GM18951 (cell line): ENCODE data around the gene FKBP15.
A peak's percentile ranks its signal among the peaks of the same experiment; 100 is the strongest.
"Not testable (repeated sequence)": the region's sequence is repeated elsewhere in the genome, so short reads cannot be mapped to it uniquely, and the experiment has no call there.

Experiments
- POLR2A ChIP-seq: IDR thresholded peaks from 4 replicates; pipeline ENCODE4 v1.6.1; 2011; ENCODE audit warnings: mild to moderate bottlenecking; ENCODE audit not compliant: insufficient read length, insufficient read depth; ENCODE audit errors: extremely low read depth
- in situ Hi-C: fragments of 300-500 bp; cut with MboI; formaldehyde crosslinking; loops from one replicate; pipeline ENCODE4 v1.12.0; 2022; ENCODE audit warnings: low sequenced_read_pairs, mixed read lengths, inconsistent platforms; ENCODE audit not compliant: unreplicated experiment

The FKBP15 gene, protein sequence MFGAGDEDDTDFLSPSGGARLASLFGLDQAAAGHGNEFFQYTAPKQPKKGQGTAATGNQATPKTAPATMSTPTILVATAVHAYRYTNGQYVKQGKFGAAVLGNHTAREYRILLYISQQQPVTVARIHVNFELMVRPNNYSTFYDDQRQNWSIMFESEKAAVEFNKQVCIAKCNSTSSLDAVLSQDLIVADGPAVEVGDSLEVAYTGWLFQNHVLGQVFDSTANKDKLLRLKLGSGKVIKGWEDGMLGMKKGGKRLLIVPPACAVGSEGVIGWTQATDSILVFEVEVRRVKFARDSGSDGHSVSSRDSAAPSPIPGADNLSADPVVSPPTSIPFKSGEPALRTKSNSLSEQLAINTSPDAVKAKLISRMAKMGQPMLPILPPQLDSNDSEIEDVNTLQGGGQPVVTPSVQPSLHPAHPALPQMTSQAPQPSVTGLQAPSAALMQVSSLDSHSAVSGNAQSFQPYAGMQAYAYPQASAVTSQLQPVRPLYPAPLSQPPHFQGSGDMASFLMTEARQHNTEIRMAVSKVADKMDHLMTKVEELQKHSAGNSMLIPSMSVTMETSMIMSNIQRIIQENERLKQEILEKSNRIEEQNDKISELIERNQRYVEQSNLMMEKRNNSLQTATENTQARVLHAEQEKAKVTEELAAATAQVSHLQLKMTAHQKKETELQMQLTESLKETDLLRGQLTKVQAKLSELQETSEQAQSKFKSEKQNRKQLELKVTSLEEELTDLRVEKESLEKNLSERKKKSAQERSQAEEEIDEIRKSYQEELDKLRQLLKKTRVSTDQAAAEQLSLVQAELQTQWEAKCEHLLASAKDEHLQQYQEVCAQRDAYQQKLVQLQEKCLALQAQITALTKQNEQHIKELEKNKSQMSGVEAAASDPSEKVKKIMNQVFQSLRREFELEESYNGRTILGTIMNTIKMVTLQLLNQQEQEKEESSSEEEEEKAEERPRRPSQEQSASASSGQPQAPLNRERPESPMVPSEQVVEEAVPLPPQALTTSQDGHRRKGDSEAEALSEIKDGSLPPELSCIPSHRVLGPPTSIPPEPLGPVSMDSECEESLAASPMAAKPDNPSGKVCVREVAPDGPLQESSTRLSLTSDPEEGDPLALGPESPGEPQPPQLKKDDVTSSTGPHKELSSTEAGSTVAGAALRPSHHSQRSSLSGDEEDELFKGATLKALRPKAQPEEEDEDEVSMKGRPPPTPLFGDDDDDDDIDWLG

DNA sequence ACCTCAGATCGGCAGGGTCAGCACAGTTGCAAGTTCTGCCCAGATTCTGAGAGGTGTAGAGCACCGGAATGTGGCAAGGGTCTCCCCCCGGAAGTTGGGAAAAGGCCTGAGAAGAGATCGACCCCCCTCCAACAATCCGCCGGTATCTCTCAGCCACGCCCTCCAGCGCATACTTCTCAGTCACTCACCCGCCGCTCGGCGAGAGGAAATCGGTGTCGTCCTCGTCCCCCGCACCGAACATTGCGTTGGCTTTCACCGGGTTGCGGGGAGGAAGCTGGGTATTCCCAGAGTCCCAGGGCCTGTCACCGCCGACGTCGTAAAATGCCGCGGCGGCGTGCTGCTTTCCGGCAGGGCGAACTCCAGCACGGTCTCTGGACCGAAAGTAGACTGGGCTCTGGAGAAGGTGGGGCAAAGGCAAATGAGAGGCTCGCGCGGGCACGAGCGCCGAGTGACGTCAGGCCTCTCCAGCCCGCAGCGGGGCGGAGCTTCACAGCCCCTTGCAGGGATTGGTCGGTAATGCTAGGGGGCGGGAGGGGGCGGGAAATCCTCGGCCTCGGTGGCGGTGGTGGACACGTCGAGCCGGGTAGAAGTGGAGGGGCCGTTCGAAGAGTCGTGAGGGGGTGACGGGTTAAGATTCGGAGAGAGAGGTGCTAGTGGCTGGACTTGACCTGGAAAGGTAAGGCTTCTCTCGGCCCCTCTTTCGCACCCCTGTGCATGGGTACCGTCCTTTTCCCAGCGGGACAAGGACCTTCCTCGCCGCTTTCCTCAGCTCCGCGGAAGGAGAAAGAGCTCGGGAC, at the start of gene FKBP15, which contains the start of gene SLC31A1:
FKBP15 (minus strand) TSS at position 275 of the 797 bp plus-strand sequence; CDS start at position 241, 34 bp downstream.
SLC31A1 (plus strand) TSS at position 542 of the 797 bp plus-strand sequence. CDS start 34,605 bp downstream, outside the sequence.
- TF ChIP-seq POLR2A = peak; percentile 76
- in situ Hi-C loops = no loop called here

DNA sequence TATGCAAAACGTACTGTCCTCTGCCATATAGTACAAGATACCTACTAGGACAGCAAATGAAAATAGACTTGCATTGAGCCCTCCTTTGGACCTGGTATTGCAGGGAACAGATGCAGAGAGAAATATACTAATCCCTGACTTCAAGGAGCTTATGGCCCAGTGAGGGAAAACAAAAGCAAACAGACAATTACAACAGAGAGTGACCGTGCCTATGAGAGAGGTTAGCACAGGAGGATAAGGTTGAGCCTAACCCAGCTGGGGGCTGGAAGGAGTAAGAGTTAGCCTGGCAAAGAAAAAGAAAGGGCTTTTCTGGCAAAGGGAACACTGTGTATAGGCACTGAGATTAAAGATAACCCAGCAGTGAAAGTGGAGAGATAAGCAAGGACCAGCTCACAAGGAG, 48.8 kb upstream of the FKBP15 start:
- TF ChIP-seq POLR2A = no peak

DNA sequence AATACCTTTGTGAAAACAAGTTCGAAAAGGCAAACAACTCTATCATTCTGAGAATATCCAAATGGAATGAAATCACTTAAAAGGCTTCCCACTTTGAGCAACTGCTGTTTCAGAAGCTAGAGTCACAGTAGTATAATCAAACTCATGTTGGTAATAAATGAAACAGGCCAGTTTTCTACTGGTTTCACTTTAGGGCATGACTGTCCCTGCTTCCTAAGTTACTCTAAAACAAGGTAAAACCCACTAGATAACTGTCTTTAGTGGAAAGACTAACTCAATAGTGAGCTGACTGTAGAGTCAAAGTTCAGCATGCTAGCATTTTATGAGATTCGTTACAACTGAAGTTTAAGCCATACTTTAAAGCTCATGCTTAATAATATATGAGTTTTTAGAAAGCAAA, 48.3 kb upstream of the FKBP15 start:
- in situ Hi-C loops = no loop called here
- TF ChIP-seq POLR2A = no peak

More for the DNA sequence above, 48.8 kb upstream of the FKBP15 start:
- in situ Hi-C loops = no loop called here

DNA sequence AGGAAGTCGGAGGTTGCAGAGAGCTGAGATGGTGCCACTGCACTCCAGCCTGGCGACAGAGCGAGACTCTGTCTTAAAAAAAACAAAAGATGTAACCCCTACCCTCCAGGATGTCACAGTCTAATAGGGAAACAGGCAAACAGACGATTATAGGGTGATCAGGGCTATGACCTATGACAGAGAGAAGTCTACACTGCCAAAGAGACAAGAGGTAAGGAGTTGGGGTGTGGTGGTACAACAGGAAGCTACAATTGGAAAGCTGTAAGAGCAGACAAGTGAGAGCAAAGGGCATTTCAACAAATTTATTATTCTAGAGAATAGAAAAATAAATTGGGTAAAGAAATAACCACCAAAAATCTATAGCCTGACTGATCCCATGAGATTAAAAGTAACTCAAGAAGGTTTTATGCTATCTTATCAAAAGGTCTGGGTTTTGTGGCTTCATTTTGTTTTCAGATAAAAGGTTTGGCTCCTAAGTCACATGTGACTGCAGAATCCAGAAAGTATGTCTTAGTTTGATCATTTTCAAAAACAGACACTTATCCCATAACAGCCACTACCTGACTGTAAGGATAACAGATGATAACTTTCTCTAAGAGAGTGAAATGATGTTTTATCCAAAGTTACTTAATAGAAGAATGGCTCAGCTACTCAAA, 47.0 kb upstream of the FKBP15 start:
- TF ChIP-seq POLR2A = no peak
- in situ Hi-C loops = no loop called here

DNA sequence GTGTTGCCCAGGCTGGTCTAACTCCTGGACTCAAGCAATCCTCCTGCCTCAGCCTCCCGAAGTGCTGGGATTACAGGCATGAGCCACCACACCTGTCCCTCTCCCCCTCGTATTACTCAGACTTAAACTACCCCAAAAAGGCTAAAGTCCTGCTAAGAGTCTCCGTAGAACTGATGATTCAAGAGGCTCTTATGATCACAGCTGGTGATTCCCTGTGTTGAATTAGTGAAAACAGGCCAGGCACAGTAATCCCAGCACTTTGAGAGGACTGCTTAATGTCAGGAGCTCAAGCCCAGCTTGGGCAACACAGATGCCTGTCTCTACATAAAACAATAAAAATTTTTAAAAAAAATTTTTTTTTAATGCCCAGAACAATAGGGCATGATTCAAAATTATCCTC, 45.1 kb upstream of the FKBP15 start:
- TF ChIP-seq POLR2A = no peak
- in situ Hi-C loops = no loop called here

DNA sequence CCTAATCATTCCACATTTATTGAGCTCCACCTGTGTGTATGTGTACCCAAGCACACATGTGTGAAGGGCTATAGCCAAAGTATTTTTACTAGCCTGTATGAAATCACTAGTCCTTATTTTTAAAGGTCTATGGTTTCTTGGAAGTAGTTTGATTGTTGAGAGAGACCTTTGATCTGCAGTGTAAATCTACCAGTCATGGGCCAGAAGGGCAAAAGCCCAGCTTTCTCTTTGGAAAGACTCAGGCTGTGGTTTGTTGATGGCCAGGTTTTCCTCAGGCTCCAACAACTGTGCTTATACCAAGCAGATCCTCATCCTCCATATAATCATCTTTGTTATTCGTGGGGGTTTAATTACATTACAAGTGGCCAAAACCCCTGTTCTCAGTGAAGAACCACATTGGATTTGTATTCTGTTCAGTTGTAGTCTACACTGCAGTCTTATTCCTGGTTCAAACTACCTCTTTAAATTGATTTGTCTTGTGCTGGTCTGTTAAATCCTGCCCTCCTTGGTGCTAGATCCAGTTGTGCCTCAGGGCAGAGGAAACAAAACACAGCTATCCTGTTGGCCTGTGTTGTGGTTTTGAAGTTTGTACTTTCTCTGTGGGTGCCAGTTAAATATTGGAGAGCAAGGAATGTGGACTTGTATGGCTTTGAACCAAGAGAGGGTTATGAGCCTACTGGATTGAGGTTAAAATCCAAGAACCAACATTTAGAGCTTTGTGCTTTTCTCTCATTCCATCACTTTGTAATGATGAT, 41.0 kb upstream of the FKBP15 start:
- in situ Hi-C loops = no loop called here
- TF ChIP-seq POLR2A = no peak

DNA sequence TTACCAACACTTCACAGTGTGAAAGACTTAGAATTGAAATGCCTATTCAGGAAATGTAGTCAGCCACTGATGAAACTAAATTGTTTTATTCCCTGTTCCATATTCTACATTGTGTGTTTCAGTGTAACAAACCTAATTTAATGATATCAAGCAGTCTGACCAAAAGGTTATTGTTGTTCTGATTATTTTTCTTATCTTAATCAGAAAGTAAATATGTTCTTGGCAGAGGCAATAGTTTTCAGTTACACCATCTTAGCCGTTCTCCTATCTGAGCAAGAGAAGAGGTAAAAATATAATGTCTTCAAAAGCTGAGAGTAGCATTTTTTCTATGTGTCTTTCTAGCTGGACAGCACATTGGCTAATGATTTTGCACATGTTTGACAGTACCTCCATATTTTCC, 37.2 kb upstream of the FKBP15 start:
- in situ Hi-C loops = no loop called here
- TF ChIP-seq POLR2A = no peak

DNA sequence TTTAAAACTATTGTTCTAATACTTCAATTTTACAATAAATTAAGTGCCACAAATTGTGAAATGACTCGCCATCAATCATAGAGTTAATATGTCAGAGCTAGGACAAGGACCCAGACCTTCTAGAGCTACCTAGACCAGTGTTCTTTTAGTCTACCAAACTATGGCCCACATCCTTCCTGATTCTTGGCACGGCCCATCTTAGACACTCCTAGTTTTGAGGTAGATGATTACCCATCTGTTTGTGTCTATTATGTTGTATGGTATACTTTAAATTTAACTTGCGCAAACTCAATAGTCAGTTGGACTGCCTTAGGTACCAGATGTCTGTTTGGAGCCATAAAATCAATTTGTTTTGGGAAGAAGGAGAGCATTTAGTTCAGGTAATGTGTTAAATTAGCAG, 36.8 kb upstream of the FKBP15 start:
- in situ Hi-C loops = no loop called here
- no peak for TF ChIP-seq POLR2A

DNA sequence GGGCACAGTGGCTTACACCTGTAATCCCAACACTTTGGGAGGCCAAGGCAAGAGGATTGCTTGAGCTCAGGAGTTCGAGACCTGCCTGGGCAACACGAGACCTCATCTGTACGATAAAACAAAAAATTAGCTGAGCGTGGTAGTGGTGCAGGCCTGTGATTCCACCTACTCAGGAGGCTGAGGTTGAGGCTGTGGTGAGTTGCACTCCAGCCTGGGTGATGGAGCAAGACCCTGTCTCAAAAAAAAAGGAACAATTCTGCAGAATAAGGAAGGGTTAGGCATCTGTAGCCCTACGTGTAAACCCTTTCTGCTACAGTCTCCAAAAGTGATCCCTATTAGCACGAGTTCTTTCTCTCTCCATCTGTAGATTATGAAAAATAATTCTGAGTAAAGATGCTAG, 34.4 kb upstream of the FKBP15 start:
- in situ Hi-C loops = no loop called here
- TF ChIP-seq POLR2A = no peak

DNA sequence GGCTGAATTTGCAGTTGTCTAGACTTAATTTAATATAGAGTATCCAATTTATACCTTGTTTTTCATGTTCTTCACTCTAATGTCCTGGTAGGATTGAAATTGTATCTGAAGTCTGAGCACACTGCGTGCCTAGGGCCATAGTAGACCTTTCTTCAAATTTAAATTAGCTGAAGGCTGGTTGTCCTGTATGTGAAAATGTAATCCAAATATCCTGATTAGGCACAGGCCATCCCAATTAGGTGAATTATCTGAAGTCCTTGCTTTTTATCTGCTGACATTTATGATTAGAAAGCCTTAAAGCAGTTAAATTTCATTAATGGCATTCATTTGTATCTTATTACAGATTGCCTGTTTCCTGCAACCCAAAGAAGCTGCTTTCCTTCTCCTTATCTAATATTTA, 33.9 kb upstream of the FKBP15 start:
- in situ Hi-C loops = no loop called here
- no peak for TF ChIP-seq POLR2A

DNA sequence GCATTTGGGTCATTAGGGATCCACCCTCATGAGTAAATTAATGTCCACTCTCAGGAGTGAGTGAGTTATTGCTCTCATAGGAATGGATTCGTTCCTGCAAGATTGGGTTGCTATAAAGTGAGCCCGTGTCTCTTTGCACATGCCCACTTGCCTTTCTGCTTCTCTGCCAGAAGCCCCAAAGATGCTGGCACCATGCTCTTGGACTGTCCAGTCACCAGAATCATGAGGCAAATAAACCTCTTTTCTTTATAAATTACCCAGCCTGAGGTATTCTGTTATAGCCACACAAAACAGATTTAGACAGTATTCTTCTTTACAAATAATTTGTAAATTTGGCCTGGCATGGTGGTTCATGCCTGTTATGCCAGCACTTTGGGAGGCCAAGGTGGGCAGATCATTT, 29.7 kb upstream of the FKBP15 start:
- TF ChIP-seq POLR2A = no peak
- in situ Hi-C loops = no loop called here

DNA sequence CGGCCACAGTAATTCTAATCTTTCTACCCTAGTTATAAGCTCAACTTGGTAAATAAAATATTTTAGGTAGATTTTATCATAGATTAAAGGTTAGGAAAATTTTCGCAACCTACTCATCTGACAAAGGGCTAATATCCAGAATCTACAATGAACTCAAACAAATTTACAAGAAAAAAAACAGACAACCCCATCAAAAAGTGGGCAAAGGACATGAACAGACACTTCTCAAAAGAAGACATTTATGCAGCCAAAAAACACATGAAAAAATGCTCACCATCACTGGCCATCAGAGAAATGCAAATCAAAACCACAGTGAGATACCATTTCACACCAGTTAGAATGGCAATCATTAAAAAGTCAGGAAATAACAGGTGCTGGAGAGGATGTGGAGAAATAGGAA, 28.6 kb upstream of the FKBP15 start:
- in situ Hi-C loops = not testable (repeated sequence)
